Osteocyte (in vitro differentiated cells): ENCODE measurements around the gene KLF13. TPM values are rescaled to one million over a fixed set of nuclear protein-coding genes. Genes with fewer than 3 reads are reported as not detected.

Experiments used
- DNase-seq: peaks from one replicate; pipeline ENCODE4 v3.0.0; 2021; ENCODE audit warnings: mixed read lengths; ENCODE audit not compliant: unreplicated experiment; ENCODE audit errors: extremely low spot score
- H3K27ac Mint-ChIP-seq: one replicate; pipeline ENCODE4 v1.8.0; 2021; ENCODE audit warnings: mild to moderate bottlenecking, mixed read lengths; ENCODE audit not compliant: unreplicated experiment
- H3K27me3 Mint-ChIP-seq: one replicate; pipeline ENCODE4 v1.8.0; 2021; ENCODE audit warnings: mixed read lengths; ENCODE audit not compliant: unreplicated experiment
- H3K36me3 Mint-ChIP-seq: one replicate; pipeline ENCODE4 v1.8.0; 2021; ENCODE audit warnings: mixed read lengths; ENCODE audit not compliant: unreplicated experiment
- H3K4me1 Mint-ChIP-seq: one replicate; pipeline ENCODE4 v1.8.0; 2021; ENCODE audit warnings: mixed read lengths; ENCODE audit not compliant: unreplicated experiment
- H3K4me3 Mint-ChIP-seq: one replicate; pipeline ENCODE4 v1.8.0; 2021; ENCODE audit warnings: mild to moderate bottlenecking, moderate library complexity, mixed read lengths; ENCODE audit not compliant: unreplicated experiment
- H3K9me3 Mint-ChIP-seq: one replicate; pipeline ENCODE4 v1.8.0; 2021; ENCODE audit warnings: mixed read lengths; ENCODE audit not compliant: unreplicated experiment
- total RNA-seq: library from RNA; stranded (reverse); gene quantifications from 2 replicates; pipeline ENCODE4 v1.2.1, GENCODE V29; 2021
- TF ChIP-seq, protein P1 (sequence below): fragments of 200-600 bp; sonication (generic); IDR thresholded peaks from 2 replicates; pipeline ENCODE4 v1.5.0; 2021; ENCODE audit warnings: antibody characterized with exemption, mild to moderate bottlenecking, moderate library complexity

KLF13 gene
- total RNA-seq, 1 donor from 2014 or later: 54.5 TPM

DNA sequence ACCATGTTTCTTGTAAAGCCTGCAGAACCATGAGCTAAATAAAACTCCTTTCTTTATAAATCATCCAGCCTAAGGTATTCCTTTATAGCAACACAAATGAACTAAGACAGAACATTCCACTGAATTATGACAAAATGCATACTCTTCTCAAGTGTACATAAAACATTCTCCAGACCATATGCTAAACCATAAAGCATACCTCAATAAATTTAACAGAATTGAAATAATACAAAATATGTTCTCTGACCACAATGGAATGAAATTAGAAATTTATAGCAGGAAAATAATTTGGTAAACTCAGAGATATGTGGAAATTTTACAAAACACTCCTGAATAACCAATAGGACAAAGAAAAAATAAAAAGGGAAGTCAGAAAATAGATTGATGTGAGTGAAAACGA lies 88.6 kb downstream of the KLF13 start:
- Mint-ChIP-seq H3K9me3 (peaks cover 17% of the 10 kb centered on the region), H3K4me3 (no peak overlapping the region), H3K4me1 (no peaks in the 10 kb centered on the region), H3K36me3 (peaks cover 8% of the 10 kb centered on the region), H3K27me3 (peaks cover 24% of the 10 kb centered on the region), H3K27ac (no peak overlapping the region)
- TF ChIP-seq, protein P1, sequence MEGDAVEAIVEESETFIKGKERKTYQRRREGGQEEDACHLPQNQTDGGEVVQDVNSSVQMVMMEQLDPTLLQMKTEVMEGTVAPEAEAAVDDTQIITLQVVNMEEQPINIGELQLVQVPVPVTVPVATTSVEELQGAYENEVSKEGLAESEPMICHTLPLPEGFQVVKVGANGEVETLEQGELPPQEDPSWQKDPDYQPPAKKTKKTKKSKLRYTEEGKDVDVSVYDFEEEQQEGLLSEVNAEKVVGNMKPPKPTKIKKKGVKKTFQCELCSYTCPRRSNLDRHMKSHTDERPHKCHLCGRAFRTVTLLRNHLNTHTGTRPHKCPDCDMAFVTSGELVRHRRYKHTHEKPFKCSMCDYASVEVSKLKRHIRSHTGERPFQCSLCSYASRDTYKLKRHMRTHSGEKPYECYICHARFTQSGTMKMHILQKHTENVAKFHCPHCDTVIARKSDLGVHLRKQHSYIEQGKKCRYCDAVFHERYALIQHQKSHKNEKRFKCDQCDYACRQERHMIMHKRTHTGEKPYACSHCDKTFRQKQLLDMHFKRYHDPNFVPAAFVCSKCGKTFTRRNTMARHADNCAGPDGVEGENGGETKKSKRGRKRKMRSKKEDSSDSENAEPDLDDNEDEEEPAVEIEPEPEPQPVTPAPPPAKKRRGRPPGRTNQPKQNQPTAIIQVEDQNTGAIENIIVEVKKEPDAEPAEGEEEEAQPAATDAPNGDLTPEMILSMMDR: no peak
- no peak for DNase-seq

DNA sequence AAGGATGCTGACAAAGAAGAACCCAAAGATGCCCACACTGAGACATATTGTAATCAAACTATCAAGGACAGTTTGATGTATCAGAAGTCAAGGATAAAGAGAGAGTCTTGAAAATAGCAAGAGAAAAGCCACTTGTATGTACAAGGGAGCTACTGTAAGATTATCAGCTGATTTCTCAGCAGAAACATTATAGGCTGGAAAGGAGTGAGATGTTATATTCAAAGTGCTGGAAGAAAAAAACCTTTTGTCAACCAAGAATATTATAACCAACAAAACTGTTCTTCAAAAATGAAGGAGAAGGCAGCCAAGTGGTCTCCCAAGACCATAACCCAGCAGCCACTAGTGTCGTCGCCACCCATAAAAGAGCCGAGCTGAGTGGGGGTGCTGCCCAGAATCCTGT lies 93.2 kb downstream of the KLF13 start:
- H3K4me1 Mint-ChIP-seq: no peaks in the 10 kb centered on the region
- no peak for DNase-seq
- TF ChIP-seq, protein P1: no peak
- H3K4me3 Mint-ChIP-seq: no peak overlapping the region
- peaks cover 11% of the 10 kb centered on the region for H3K36me3 Mint-ChIP-seq
- H3K27ac Mint-ChIP-seq: no peak overlapping the region
- peaks cover 30% of the 10 kb centered on the region for H3K9me3 Mint-ChIP-seq
- peaks cover 24% of the 10 kb centered on the region for H3K27me3 Mint-ChIP-seq

DNA sequence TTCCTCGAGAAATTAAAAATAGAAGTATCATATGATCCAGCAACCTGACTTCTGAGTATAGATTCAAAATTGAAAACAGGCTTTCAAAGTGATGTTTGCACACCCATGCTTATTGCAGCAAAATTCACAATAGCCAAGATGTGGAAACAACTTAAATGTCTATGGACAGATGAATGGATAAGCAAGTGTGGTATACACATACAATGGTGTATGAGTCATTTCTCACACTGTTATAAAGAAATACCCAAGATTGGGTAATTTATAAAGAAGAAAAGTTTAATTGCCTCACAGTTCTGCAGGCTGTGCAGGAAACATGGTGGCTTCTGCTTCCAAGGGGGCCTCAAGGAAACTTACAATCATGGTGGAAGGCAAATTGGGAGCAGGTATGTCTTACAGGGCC lies 100.8 kb downstream of the KLF13 start:
- Mint-ChIP-seq H3K9me3 (peaks cover 16% of the 10 kb centered on the region), H3K36me3 (peaks cover 5% of the 10 kb centered on the region), H3K4me3 (no peak overlapping the region), H3K27ac (no peak overlapping the region), H3K4me1 (no peaks in the 10 kb centered on the region), H3K27me3 (peaks cover 21% of the 10 kb centered on the region)
- DNase-seq: no peak
- TF ChIP-seq, protein P1: no peak

Other genes starting within 250 kb of the KLF13 start
- not detected in 2 replicates for gene TRPM1, start 225.1 kb upstream of the KLF13 start, total RNA-seq